GM12872 (cell line): Measurements from ENCODE around the gene ST6GALNAC3.

Experiments
- CTCF ChIP-seq: IDR thresholded peaks from 3 replicates; pipeline ENCODE4 v1.5.1; 2011; ENCODE audit warnings: low read depth, mild to moderate bottlenecking, low read length, moderate library complexity; ENCODE audit not compliant: insufficient read depth

The ST6GALNAC3 gene

GRCh38 chr1:76279101-76279748 is 204.7 kb downstream of the ST6GALNAC3 start:
- no peak for TF ChIP-seq CTCF

- TF ChIP-seq CTCF, result no peak
Observed at GRCh38 chr1:76281306-76281705, 206.8 kb downstream of the ST6GALNAC3 start.

- no peak for TF ChIP-seq CTCF
Observed at GRCh38 chr1:76284842-76285241, 210.3 kb downstream of the ST6GALNAC3 start.

GRCh38 chr1:76285578-76286135 is 211.1 kb downstream of the ST6GALNAC3 start:
- no peak for TF ChIP-seq CTCF

- no peak for TF ChIP-seq CTCF
Observed at GRCh38 chr1:76287917-76288316, 213.4 kb downstream of the ST6GALNAC3 start.

- no peak for TF ChIP-seq CTCF
Observed at GRCh38 chr1:76288758-76289483, 214.4 kb downstream of the ST6GALNAC3 start.

GRCh38 chr1:76289692-76290091 is 215.1 kb downstream of the ST6GALNAC3 start:
- no peak for TF ChIP-seq CTCF
